Transverse colon (tissue), 4 donors: Measurements from ENCODE around the gene HIGD1A. TPM values are rescaled to one million over a fixed set of nuclear protein-coding genes. Genes with fewer than 3 reads are reported as not detected.

Experiments used
- DNase-seq: peaks from one replicate; pipeline ENCODE4 v3.0.0-alpha.2; 2019
- H3K27ac ChIP-seq, 4 donors: fragments of 200-600 bp; sonication (generic); 2 replicates each; pipeline ENCODE4 v1.5.1; 2016 to 2018; ENCODE audit warnings: inconsistent platforms in 4 of 4
- H3K27me3 ChIP-seq: fragments of 200-600 bp; sonication (generic); 2 replicates; pipeline ENCODE4 v1.5.1; 2017; ENCODE audit warnings: inconsistent platforms
- H3K36me3 ChIP-seq, 4 donors: fragments of 200-600 bp; sonication (generic); 2 replicates each; pipeline ENCODE4 v1.5.1; 2017 to 2019; ENCODE audit warnings: inconsistent platforms in 4 of 4
- H3K4me1 ChIP-seq, 4 donors: fragments of 200-600 bp; sonication (generic); 2 replicates each; pipeline ENCODE4 v1.5.1; 2017 to 2020; ENCODE audit warnings: inconsistent platforms in 4 of 4
- H3K4me3 ChIP-seq, 4 donors: fragments of 200-600 bp; sonication (generic); 1 replicate in 1 of 4; 2 replicates in 3 of 4; pipeline versions ENCODE4 v1.5.1 to v1.6.1; 2017 to 2019; ENCODE audit warnings: inconsistent platforms in 4 of 4
- H3K9me3 ChIP-seq, 2 donors: fragments of 200-600 bp; sonication (generic); 2 replicates each; pipeline ENCODE4 v1.5.1; 2017 to 2019; ENCODE audit warnings: inconsistent platforms in 2 of 2
- CTCF ChIP-seq, 5 experiments: fragments of 200-600 bp in 3 of 5; fragments of 450-650 bp in 2 of 5; sonication (generic) in 3 of 5; IDR thresholded peaks; 1 replicate in 2 of 5; 2 replicates in 3 of 5; pipeline ENCODE4 v1.5.1; 2016 to 2017; ENCODE audit warnings: antibody characterized with exemption in 5 of 5, inconsistent platforms in 3 of 5, mild to moderate bottlenecking in 2 of 5, moderate library complexity in 1 of 5
- EP300 ChIP-seq: sonication (generic); formaldehyde crosslinking; IDR thresholded peaks from one replicate; pipeline ENCODE4 v1.6.1; 2017; ENCODE audit warnings: antibody characterized with exemption, low read depth
- POLR2A ChIP-seq: fragments of 450-650 bp; IDR thresholded peaks from one replicate; pipeline ENCODE4 v1.6.1; 2016; ENCODE audit warnings: antibody characterized with exemption, mild to moderate bottlenecking, moderate library complexity
- POLR2AphosphoS5 ChIP-seq, 3 donors: sonication (generic); formaldehyde crosslinking; IDR thresholded peaks; one replicate each; pipeline ENCODE4 v1.6.1; 2016; ENCODE audit warnings: antibody characterized with exemption in 3 of 3
- WGBS, 2 donors: methylation state at CpG; one replicate each; pipeline ENCODE4 v1.1.5; 2018; ENCODE audit warnings: low coverage in 1 of 2; 5-methylcytosine and 5-hydroxymethylcytosine counted together
- in situ Hi-C, 4 donors: fragments of 200-750 bp; cut with MboI; loops; one replicate each; pipeline versions ENCODE4 v1.15.0 to v1.15.1; 2017; ENCODE audit warnings: low sequenced_read_pairs in 3 of 4, low pct_ligation_motif_present in 1 of 4, low pct_unique_long_range_greater_than_20kb in 1 of 4
- intact Hi-C: fragments of 100-400 bp; cut with DNase I; formaldehyde crosslinking; loops from one replicate; pipeline ENCODE4 v1.15.1; 2023; ENCODE audit warnings: low total_unique reads
- total RNA-seq, 4 donors: library from RNA; depleted of rRNA; stranded (reverse); fragments of >200 nt; gene quantifications; one replicate each; pipeline ENCODE4 v1.1.0, GENCODE V29; 2016

HIGD1A gene
- total RNA-seq, 4 donors from 2014 or later: 41.4 to 518 (median 379) TPM

- Histone ChIP-seq H3K4me3 (no peak overlapping the region), H3K36me3 (no peaks in the 10 kb centered on the region), H3K27ac (peak overlapping the region in 1 of 4 donors; percentile 7), H3K4me1 (peaks cover 0 to 55% (median 20%) of the 10 kb centered on the region in 4 donors), H3K9me3 (no peaks in the 10 kb centered on the region), H3K27me3 (no peaks in the 10 kb centered on the region)
- intact Hi-C loops: no loop called here
- DNase-seq: no peak
- 45 to 63% methylated on average over 1 to 2 of the region's 2 CpGs for WGBS, 2 donors
- TF ChIP-seq EP300: no peak
- no peak for TF ChIP-seq POLR2A
- TF ChIP-seq CTCF (IDR thresholded peaks at IDR 0.05): no peak
- TF ChIP-seq POLR2AphosphoS5 (IDR thresholded peaks at IDR 0.05): no peak
- in situ Hi-C loops: no loop called here
Measured at GRCh38 chr3:42823351-42823750, 19.1 kb upstream of the HIGD1A start.

- TF ChIP-seq CTCF (IDR thresholded peaks at IDR 0.05) (no peak), EP300 (no peak), POLR2A (no peak), POLR2AphosphoS5 (IDR thresholded peaks at IDR 0.05) (no peak)
- in situ Hi-C loops (no loop called here), intact Hi-C loops (no loop called here)
- peak overlapping the region in 1 of 4 donors; percentile 7 for H3K27ac ChIP-seq
- H3K9me3 ChIP-seq: no peaks in the 10 kb centered on the region
- WGBS, 2 donors: 88 to 93% methylated on average over 2 to 3 of the region's 3 CpGs
- peaks cover 0 to 51% (median 17%) of the 10 kb centered on the region in 4 donors for H3K4me1 ChIP-seq
- H3K27me3 ChIP-seq: no peaks in the 10 kb centered on the region
- H3K4me3 ChIP-seq: no peak overlapping the region
- no peaks in the 10 kb centered on the region for H3K36me3 ChIP-seq
- no peak for DNase-seq
Measured at GRCh38 chr3:42822828-42823227, 18.5 kb upstream of the HIGD1A start.

GRCh38 chr3:42820746-42821051 lies 16.4 kb upstream of the HIGD1A start:
- Histone ChIP-seq H3K27ac (peak overlapping the region; percentile 23 to 83 (median 66)), H3K36me3 (no peaks in the 10 kb centered on the region), H3K4me1 (peaks cover 0 to 46% (median 16%) of the 10 kb centered on the region in 4 donors), H3K27me3 (no peaks in the 10 kb centered on the region), H3K4me3 (no peak overlapping the region), H3K9me3 (no peaks in the 10 kb centered on the region)
- peak; percentile 42 for DNase-seq
- in situ Hi-C loops: no loop called here
- no peak for TF ChIP-seq POLR2AphosphoS5 (IDR thresholded peaks at IDR 0.05)
- TF ChIP-seq POLR2A: no peak
- TF ChIP-seq CTCF (IDR thresholded peaks at IDR 0.05): no peak
- TF ChIP-seq EP300: no peak
- 67% methylated on average over 6 of the region's 6 CpGs; no CpG with 5 or more reads in 1 of the 2 donors for WGBS, 2 donors
- intact Hi-C loops: no loop called here

- intact Hi-C loops (no loop called here), in situ Hi-C loops (no loop called here)
- TF ChIP-seq POLR2AphosphoS5 (IDR thresholded peaks at IDR 0.05) (no peak), CTCF (IDR thresholded peaks at IDR 0.05) (peak in 2 of 5 experiments; percentile 29 to 53)
- DNase-seq: peak; percentile 59
- Histone ChIP-seq H3K9me3 (no peaks in the 10 kb centered on the region), H3K36me3 (no peaks in the 10 kb centered on the region), H3K4me1 (peaks cover 3 to 58% (median 24%) of the 10 kb centered on the region in 4 donors), H3K4me3 (no peak overlapping the region), H3K27ac (peak overlapping the region; percentile 60 to 83 (median 72)), H3K27me3 (no peaks in the 10 kb centered on the region)
- WGBS, 2 donors: 33 to 50% methylated on average over 1 to 2 of the region's 2 CpGs
Measured at GRCh38 chr3:42819351-42819965, 15.2 kb upstream of the HIGD1A start.
